Stimulated activated CD8-positive, alpha-beta memory T cell treated with anti-CD3 and anti-CD28 coated beads, Interleukin-12 subunit alpha, Interleukin-12 subunit beta, amount 100 ng/mL, for 24 hours (primary cell): ENCODE results near the gene SH3BP5.
"Not testable (repeated sequence)": the region's sequence is repeated elsewhere in the genome, so short reads cannot be mapped to it uniquely, and the experiment has no call there.

Experiments
- DNase-seq: peaks from one replicate; pipeline ENCODE4 v3.0.0-alpha.2; 2020; ENCODE audit errors: extremely low read depth

The SH3BP5 gene

DNA sequence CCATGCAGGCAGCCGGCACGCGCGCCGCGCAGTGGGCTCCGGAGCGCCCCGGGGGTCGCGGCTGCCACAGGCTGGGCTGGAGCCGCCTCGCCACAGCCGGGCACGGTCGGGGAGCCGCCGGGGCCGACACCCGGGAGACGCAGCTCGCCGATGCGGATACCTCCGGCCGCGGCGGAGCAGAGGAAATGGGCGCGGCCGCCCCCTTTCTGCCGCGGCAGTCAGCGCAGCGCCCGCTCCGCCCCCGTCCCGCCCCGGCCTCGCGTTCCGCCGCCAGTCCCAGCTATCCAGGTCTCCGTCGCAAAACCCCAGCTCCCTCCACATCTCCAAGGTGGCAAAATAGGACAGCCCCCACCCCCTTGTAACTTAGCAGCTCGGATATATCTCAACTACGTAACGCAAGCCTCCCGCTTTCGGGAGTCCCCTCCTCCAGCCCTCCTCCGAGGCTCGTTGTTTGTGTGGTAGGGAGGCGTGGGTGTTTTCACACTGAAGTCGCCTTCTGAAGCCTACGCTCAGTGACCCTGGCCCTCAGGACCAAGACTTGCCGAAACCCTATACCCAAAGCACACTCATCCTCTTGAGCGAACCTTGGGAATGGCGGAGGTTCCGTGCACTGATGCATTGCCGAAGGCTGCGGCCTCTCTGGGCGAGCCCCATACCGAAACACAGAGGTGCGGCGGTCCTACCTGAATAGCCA lies at the start of gene SH3BP5:
TSS of gene SH3BP5 (minus strand) at position 182 of the 694 bp plus-strand sequence. CDS start at position 4, 178 bp downstream.
- DNase-seq: no peak

GRCh38 chr3:15380980-15381890 lies 48.8 kb upstream of the SH3BP5 start:
- no peak for DNase-seq

DNA sequence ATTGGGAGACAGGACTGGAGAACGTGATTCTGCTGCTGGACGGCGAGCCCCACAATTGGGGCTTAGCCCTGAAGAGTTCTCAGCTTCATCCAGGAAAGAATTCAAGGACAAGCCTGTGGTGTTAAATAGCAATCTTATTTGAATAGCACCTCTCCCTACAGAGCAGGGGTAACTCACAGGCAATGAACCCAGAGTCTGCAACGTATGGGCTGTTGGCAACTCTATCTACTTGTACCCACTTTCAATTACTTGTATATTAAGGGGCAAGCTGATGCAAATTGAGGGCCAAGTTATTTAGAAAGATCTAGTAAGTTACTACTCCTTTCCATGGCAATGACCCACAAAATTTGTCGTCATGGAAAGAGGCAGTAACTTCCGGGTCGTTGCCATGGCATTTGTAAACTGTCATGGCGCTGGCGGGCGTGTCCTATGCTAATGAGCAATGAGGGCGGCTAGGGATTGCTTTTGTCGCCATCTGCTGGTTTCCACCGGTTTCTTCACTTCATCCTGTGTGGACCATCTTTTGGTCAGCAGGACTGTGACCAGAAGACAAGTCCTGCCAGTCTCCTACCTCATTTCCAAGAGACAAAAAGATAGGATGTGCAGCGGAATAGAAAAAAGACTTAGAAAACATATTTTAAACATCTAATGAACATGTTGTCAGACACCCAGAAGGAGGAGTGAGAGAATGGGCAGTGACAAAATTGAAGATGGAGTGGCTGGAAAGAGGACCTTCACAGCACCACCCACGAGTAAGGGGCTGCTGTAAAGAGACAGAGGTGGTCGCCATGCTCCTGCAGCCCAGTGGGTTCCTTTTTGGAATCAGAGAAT lies 45.8 kb upstream of the SH3BP5 start:
- DNase-seq: peak; percentile 79

GRCh38 chr3:15375461-15376000 lies 43.1 kb upstream of the SH3BP5 start:
- DNase-seq: no peak

- DNase-seq: no peak
These were observed 40.5 kb upstream of the SH3BP5 start for GRCh38 chr3:15372918-15373317.

DNA sequence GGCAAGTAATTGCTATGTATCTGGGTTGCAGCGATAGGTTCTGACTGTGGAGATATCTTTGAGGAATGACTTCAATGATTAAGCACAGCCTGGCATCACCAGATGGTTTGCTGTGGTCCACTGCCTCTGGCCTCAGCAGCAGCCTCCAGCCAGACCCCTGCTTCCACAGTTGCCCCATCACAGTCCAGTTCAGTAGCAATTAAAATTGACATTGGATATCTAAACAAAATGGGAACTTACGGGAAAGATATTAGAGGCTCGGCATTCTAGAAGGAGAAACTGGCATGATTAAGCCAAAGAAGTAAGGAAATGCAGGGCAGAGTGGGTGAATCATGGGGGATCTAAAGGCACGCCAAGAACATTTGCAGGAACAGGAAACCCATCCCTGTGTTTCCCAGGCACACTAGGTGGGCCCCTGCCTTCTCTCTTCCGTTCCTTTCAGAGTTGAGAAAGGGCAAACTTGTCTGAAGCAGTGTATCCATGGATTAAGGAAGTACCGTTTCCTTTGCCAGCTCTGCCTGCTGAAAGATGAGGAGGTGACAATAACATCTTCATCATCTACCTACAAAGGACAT lies 36.3 kb upstream of the SH3BP5 start:
- DNase-seq: no peak

- no peak for DNase-seq
These were observed 34.7 kb upstream of the SH3BP5 start for GRCh38 chr3:15367059-15367458.

GRCh38 chr3:15364078-15364477 lies 31.7 kb upstream of the SH3BP5 start:
- DNase-seq: not testable (repeated sequence)

DNA sequence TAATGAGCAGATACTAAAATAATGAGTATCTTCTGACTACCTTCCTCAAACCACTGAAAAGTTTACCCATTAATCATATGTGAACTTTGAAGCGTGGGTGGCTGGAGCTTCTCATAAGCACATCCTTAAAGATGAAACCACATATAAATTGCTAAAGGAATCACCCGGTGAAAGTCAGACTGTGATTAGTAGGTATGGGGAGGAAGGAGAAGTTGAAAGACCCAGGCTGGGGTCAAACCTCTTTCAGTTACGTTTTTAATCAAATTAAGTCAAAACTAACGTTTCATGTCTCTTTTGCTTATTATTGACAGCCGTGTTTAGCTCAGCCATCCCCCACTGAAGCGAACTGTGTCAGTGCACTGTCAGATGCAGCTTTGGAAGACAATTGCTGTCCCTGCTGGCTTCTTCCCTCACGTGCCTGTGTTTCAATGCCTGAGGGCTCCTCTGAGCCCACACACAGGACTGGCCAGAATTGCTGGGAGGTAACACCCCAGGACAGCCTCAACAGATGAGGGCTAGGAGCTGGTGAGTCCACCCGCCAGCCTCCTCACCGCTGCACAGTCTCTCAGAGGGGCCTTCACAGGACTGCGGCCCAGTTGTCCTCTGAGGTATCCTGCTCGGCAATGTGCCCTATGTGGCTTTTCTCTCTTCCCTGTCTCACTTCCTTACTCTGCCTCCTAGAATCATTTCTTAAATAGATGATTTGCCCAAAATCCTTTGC lies 29.3 kb upstream of the SH3BP5 start:
- peak; percentile 22 for DNase-seq

GRCh38 chr3:15360788-15361493 lies 28.6 kb upstream of the SH3BP5 start:
- no peak for DNase-seq

DNA sequence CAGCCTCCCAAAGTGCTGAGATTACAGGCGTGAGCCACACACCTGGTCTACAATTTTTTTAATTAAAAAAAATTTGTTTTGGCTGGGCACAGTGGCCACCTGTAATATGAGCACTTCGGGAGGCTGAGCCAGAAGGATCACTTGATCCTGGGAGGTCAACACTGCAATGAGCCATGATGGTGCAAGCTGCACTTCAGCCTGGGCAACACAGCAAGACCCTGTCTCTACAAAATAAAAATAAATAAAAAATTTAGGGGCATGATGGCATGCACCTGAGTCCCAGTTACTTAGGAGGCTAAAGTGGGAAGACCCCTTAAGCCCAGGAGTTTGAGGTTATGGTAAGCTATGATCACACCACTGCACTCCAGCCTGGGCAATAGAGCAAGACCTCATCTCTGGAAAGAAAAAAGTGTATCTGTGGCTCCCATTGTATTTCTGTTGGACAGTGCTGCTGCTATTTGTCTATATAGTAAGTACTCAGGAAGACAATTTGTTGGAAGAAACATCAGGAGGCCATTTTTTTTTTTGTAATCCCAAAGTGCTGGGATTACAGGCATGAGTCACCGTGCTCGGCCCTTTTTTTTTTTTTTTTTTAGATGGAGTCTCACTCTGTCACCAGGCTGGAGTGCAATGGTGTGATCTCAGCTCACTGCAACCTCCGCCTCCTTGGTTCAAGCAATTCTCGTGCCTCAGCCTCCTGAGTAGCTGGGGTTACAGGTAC lies 27.5 kb upstream of the SH3BP5 start:
- DNase-seq: no peak

DNA sequence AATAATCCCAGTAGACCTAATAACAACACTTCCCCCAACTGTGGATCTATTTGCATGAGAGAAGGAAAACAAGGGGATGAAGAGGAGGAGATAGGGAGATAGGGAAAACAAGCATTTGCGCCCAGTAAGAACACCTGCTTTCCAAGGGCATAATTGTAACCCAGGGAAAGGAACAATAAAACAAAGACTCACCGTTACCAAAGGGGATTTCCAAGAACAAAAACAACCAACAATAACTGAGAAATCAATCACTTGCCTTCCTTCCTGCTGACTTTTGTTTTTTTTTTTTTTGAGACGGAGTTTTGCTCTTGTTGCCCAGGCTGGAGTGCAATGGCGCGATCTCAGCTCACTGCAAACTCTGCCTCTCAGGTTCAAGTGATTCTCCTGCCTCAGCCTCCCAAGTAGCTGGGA lies 24.3 kb upstream of the SH3BP5 start:
- DNase-seq: not testable (repeated sequence)

- DNase-seq: no peak
These were observed 23.8 kb upstream of the SH3BP5 start for GRCh38 chr3:15356176-15356575.

- no peak for DNase-seq
These were observed 22.7 kb upstream of the SH3BP5 start for GRCh38 chr3:15355086-15355485.

DNA sequence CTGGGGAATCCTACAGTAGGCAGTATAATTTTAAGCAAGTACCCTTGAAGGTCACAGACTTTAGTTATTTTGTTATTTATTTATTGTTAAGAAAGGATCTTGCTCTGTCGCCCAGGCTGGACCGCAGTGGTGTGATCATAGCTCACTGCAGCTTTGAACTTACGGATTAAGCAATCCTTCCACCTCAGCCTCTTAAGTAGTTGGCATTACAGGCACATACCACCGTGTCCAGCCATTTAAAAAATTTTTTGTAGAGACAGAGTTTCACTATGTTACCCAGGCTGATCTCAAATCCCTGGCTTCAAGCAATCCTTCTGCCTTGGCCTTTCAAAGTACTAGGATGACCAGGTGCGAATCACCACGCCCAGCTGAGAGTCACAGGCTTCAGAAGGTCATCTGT lies 22.1 kb upstream of the SH3BP5 start:
- DNase-seq: no peak

DNA sequence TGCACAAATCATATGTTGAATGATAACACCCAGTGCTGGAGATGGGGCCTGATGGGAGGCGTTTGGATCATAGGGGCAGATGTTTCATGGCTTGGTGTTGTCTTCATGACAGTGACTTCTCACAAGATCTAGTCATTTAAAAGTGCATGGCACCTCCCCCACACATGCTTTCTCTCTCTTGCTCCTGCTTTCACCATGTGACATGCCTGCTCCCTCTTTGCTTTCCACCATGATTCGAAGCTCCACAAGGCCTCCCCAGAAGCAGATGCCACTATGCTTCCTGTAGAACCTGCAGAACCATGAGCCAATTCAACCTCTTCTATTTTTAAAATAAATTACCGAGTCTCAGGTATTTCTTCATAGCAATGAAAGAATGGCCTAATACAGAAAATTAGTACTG lies 17.8 kb upstream of the SH3BP5 start:
- no peak for DNase-seq

DNA sequence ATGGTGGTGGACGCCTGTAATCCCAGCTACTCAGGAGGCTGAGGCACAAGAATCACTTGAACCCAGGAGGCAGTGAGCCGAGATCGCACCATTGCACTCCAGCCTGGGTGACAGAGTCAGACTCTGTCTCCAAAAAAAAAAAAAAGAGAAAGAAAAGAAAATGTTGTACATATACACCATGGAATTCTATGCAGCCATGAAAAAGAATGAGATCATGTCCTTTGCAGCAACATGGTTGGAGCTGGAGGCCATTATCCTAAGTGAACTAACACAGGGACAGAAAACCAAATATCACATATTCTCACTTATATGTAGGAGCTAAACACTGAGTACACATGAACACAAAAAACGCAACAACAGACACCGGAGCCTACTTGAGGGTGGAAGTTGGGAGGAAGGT lies 17.1 kb upstream of the SH3BP5 start:
- not testable (repeated sequence) for DNase-seq

DNA sequence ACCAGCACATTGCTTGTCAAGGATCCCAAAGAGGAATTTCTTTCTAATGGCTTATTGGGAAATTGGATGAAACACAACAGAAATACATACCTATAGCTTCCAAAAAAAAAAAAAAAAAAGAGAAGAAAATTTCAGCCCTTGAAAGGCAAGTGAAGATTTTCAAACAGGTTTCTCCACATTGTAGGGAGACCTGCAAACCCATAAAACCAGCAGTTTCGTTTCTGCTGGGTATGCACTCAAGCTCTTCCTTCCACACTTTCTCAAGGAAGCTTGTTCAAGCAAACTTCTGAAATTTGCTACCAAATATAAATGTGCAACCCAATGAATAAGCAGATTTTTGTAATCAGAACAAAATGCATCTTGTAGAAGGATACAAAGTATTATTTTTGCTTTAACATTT lies 15.9 kb upstream of the SH3BP5 start:
- DNase-seq: no peak

GRCh38 chr3:15347737-15348110 lies 15.3 kb upstream of the SH3BP5 start:
- DNase-seq: no peak
